DMS153 treated with DMSO at 0.1 percent for 48 hours (cell line): ENCODE measurements around the gene CAMSAP1.

Source experiments
- DNase-seq: peaks from one replicate; lab custom pipeline; 2025; ENCODE audit not compliant: unreplicated experiment; lab: John Stamatoyannopoulos, UW

CAMSAP1 gene

GRCh38 chr9:135840107-135840506 lies 67.2 kb downstream of the CAMSAP1 start:
- DNase-seq: no peak

- no peak for DNase-seq
Measured at GRCh38 chr9:135839516-135839915, 67.8 kb downstream of the CAMSAP1 start.

GRCh38 chr9:135835131-135835530 lies 72.2 kb downstream of the CAMSAP1 start:
- no peak for DNase-seq

GRCh38 chr9:135833864-135834263 lies 73.5 kb downstream of the CAMSAP1 start:
- DNase-seq: no peak

- DNase-seq: no peak
Measured at GRCh38 chr9:135830496-135830895, 76.8 kb downstream of the CAMSAP1 start.

GRCh38 chr9:135828656-135829055 lies 78.7 kb downstream of the CAMSAP1 start:
- no peak for DNase-seq

- no peak for DNase-seq
Measured at GRCh38 chr9:135827866-135828580, 79.3 kb downstream of the CAMSAP1 start.

GRCh38 chr9:135827301-135827700 lies 80.0 kb downstream of the CAMSAP1 start:
- DNase-seq: no peak

GRCh38 chr9:135826188-135826545 lies 81.2 kb downstream of the CAMSAP1 start:
- no peak for DNase-seq

GRCh38 chr9:135825435-135826187 lies 81.7 kb downstream of the CAMSAP1 start:
- DNase-seq: no peak

GRCh38 chr9:135823036-135823435 lies 84.3 kb downstream of the CAMSAP1 start:
- DNase-seq: no peak

GRCh38 chr9:135822374-135822755 lies 85.0 kb downstream of the CAMSAP1 start:
- no peak for DNase-seq

- no peak for DNase-seq
Measured at GRCh38 chr9:135821733-135822373, 85.5 kb downstream of the CAMSAP1 start.

- DNase-seq: no peak
Measured at GRCh38 chr9:135821116-135821515, 86.2 kb downstream of the CAMSAP1 start.

- no peak for DNase-seq
Measured at GRCh38 chr9:135820661-135821060, 86.7 kb downstream of the CAMSAP1 start.

- DNase-seq: no peak
Measured at GRCh38 chr9:135819905-135820304, 87.4 kb downstream of the CAMSAP1 start.

GRCh38 chr9:135818718-135819475 lies 88.4 kb downstream of the CAMSAP1 start:
- DNase-seq: no peak

- DNase-seq: no peak
Measured at GRCh38 chr9:135817951-135818717, 89.2 kb downstream of the CAMSAP1 start.

- no peak for DNase-seq
Measured at GRCh38 chr9:135816651-135816970, 90.7 kb downstream of the CAMSAP1 start.

GRCh38 chr9:135815830-135816650 lies 91.3 kb downstream of the CAMSAP1 start:
- no peak for DNase-seq
